Measurements from ENCODE around the gene SKAP1. TPM values are rescaled to one million over a fixed set of nuclear protein-coding genes. Genes with fewer than 3 reads are reported as not detected.
"Not testable (repeated sequence)": the region's sequence is repeated elsewhere in the genome, so short reads cannot be mapped to it uniquely, and the experiment has no call there.

Gene SKAP1
- total RNA-seq, 4 donors from 2014 or later: 1.1 to 12.1 (median 1.8) TPM; not detected in 1

GRCh38 chr17:48213797-48214196 is 216.2 kb downstream of the SKAP1 start:
- no peak for ATAC-seq
- Histone ChIP-seq H3K27ac (no peak overlapping the region), H3K4me3 (no peak overlapping the region), H3K4me1 (no peaks in the 10 kb centered on the region), H3K9me3 (no peaks in the 10 kb centered on the region), H3K36me3 (no peaks in the 10 kb centered on the region), H3K27me3 (peaks cover 48% of the 10 kb centered on the region)
- TF ChIP-seq CTCF (IDR thresholded peaks at IDR 0.05) (no peak), EP300 (IDR thresholded peaks at IDR 0.05) (no peak), POLR2A (IDR thresholded peaks at IDR 0.05) (no peak), POLR2AphosphoS5 (IDR thresholded peaks at IDR 0.05) (no peak)
- 33 to 51% methylated on average over 2 of the region's 2 CpGs for WGBS, 2 donors (ENCODE audit: low coverage in 1 of 2)

GRCh38 chr17:48211787-48212186 is 218.2 kb downstream of the SKAP1 start:
- no peaks in the 10 kb centered on the region for H3K36me3 ChIP-seq
- H3K4me3 ChIP-seq: no peak overlapping the region
- WGBS, 2 donors (ENCODE audit: low coverage in 1 of 2): 85 to 90% methylated on average over 3 to 4 of the region's 4 CpGs
- no peak overlapping the region for H3K27ac ChIP-seq
- no peak for ATAC-seq
- H3K27me3 ChIP-seq: peaks cover 53% of the 10 kb centered on the region
- no peaks in the 10 kb centered on the region for H3K4me1 ChIP-seq
- no peaks in the 10 kb centered on the region for H3K9me3 ChIP-seq
- TF ChIP-seq CTCF (IDR thresholded peaks at IDR 0.05): no peak

- no peaks in the 10 kb centered on the region for H3K36me3 ChIP-seq
- TF ChIP-seq CTCF (IDR thresholded peaks at IDR 0.05): no peak
- no peak for TF ChIP-seq EP300 (IDR thresholded peaks at IDR 0.05)
- TF ChIP-seq POLR2A (IDR thresholded peaks at IDR 0.05): no peak
- TF ChIP-seq POLR2AphosphoS5 (IDR thresholded peaks at IDR 0.05): no peak
- H3K4me3 ChIP-seq: no peak overlapping the region
- H3K27me3 ChIP-seq: peaks cover 54% of the 10 kb centered on the region
- no peak for ATAC-seq
- no peaks in the 10 kb centered on the region for H3K4me1 ChIP-seq
- H3K9me3 ChIP-seq: no peaks in the 10 kb centered on the region
- H3K27ac ChIP-seq: no peak overlapping the region
Observed at GRCh38 chr17:48211011-48211410, 219.0 kb downstream of the SKAP1 start.

- 73 to 88% methylated on average over 3 to 9 of the region's 10 CpGs for WGBS, 2 donors (ENCODE audit: low coverage in 1 of 2)
- ATAC-seq: no peak
- no peaks in the 10 kb centered on the region for H3K36me3 ChIP-seq
- H3K27ac ChIP-seq: no peak overlapping the region
- no peaks in the 10 kb centered on the region for H3K9me3 ChIP-seq
- H3K4me3 ChIP-seq: no peak overlapping the region
- TF ChIP-seq EP300 (IDR thresholded peaks at IDR 0.05) (no peak), POLR2AphosphoS5 (IDR thresholded peaks at IDR 0.05) (no peak)
- no peaks in the 10 kb centered on the region for H3K4me1 ChIP-seq
- H3K27me3 ChIP-seq: peaks cover 61% of the 10 kb centered on the region
Observed at GRCh38 chr17:48209973-48210372, 220.0 kb downstream of the SKAP1 start.

- WGBS, 2 donors (ENCODE audit: low coverage in 1 of 2): 28% methylated on average over 7 of the region's 7 CpGs
- Histone ChIP-seq H3K36me3 (no peaks in the 10 kb centered on the region), H3K9me3 (no peaks in the 10 kb centered on the region), H3K27ac (no peak overlapping the region), H3K27me3 (peaks cover 61% of the 10 kb centered on the region), H3K4me1 (no peaks in the 10 kb centered on the region), H3K4me3 (no peak overlapping the region)
- no peak for ATAC-seq
- no peak for TF ChIP-seq CTCF (IDR thresholded peaks at IDR 0.05)
- TF ChIP-seq EP300 (IDR thresholded peaks at IDR 0.05): no peak
- TF ChIP-seq POLR2A (IDR thresholded peaks at IDR 0.05): no peak
- TF ChIP-seq POLR2AphosphoS5 (IDR thresholded peaks at IDR 0.05): no peak
Observed at GRCh38 chr17:48207776-48208544, 222.1 kb downstream of the SKAP1 start.

- ATAC-seq, H3K4me3 ChIP-seq, H3K9me3 ChIP-seq, H3K27ac ChIP-seq, H3K36me3 ChIP-seq, H3K4me1 ChIP-seq: not testable (repeated sequence)
- 81 to 100% methylated on average over 3 to 4 of the region's 4 CpGs for WGBS, 2 donors (ENCODE audit: low coverage in 1 of 2)
- peaks cover 53% of the 10 kb centered on the region for H3K27me3 ChIP-seq
Observed at GRCh38 chr17:48207036-48207435, 223.0 kb downstream of the SKAP1 start.

All from gastroesophageal sphincter (tissue), 4 donors.